Fibroblast of skin of scalp (primary cell): ENCODE results near the gene CXXC4. TPM values are rescaled to one million over a fixed set of nuclear protein-coding genes. Genes with fewer than 3 reads are reported as not detected.
A peak's percentile ranks its signal among the peaks of the same experiment; 100 is the strongest.

Experiments used
- DNase-seq: peaks from one replicate; pipeline ENCODE4 v3.0.0-alpha.2; 2013
- polyA plus RNA-seq, 2 experiments: library from polyadenylated mRNA; unstranded; fragments of 120-200 nt; gene quantifications; one replicate each; pipeline ENCODE4 v1.2.1, GENCODE V29; 2013; ENCODE audit not compliant: insufficient read length in 2 of 2

The CXXC4 gene
- 0.04 TPM for polyA plus RNA-seq (2013, experiment 1 of 2; ENCODE audit: insufficient read length)
- 0.26 TPM for polyA plus RNA-seq (2013, experiment 2 of 2; ENCODE audit: insufficient read length)

DNA sequence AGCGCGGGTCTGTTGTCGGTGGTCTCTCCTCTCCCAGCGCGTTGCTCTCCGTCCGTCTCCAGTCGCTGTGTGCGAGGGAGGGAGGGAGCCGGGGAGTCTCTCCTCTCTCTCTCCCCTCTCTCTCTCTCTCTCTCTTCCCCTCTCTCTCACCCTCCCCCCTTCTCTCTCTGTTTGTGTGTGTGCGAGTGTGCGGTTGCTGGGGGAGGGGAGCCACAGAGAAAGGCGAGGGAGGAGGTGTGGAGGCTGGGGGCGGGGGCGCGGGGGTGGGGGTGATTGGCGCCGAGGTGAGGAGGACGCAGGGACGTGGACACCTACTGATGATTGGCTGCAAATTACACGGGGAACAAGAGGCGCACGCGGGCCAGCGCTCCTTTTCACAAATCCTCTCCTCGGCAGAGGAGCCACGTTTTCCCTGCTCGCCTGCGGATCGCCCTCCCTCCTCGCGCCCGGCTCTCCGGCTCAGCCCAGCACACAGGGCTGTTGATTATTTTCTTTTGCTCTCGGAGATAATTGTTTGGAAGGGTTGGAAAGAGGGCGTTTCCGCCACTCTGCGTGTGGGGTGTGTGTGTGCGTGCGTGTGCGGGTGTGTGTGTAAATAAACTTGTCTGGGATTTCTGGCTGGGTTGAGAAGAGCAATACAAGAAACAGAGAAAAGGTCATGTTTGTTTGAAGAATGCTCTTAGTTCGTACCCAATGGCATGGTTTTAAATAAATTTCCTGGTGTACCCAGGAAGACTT lies at the start of gene CXXC4:
TSS of gene CXXC4 (minus strand) at position 73 of the 738 bp plus-strand sequence. CDS start 3,092 bp downstream, outside the sequence.
- peak; percentile 55 for DNase-seq

DNA sequence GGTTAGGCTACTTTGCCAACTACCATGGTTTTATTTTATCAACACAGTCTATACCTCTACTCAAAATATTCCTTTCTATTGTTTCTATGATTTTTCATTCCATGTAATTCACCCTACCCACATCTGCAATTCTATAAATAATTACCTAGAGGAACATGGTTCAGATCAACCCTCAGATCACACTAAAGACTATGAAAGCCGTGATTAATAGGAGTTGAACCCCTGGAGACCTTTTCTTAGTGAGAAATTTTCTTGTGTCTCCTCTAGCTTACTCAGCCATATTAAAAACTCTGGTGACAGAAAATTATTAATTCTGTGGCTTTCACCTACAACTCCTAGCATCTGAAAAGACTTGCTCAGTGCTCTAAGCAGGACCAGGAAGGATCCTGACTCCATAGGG lies 38.5 kb upstream of the CXXC4 start:
- no peak for DNase-seq

DNA sequence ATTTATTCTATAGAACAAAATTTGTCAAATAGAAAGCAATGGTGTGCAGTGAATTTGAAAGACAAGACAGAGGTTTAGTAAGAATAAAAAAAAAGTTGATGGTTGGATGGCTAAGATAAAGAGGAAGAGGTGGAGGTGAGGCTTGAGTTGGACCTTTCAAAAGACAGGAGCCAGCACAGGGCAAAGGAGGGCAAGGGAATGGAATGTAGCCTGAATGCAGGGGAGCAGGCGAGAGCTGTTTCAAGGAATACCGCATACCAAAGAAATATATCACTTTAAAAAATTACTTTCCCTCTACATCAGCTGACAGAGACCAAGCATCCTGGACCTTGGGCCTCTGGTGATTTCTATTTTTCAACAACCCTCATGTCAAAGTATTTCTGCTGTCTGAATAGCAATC lies 38.0 kb upstream of the CXXC4 start:
- no peak for DNase-seq

DNA sequence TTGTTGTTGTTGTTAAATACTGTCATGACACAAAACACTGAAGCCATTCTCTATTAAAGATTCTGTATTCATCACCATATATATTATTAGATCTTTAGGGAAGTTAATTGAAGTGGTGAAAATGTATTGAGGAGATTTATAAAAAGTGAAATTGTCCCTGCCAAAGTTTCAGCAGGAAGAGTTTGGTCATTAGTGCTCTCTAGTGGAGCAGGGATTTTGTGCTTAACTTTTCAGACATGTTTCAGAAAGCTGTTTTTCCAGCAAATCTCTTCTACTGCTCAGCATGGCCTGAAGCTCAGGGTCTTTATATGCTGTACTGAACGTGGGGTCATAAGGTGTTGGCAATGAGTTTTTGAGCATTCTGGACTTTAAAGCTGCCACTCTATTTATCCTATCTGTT lies 36.7 kb upstream of the CXXC4 start:
- DNase-seq, result no peak

DNA sequence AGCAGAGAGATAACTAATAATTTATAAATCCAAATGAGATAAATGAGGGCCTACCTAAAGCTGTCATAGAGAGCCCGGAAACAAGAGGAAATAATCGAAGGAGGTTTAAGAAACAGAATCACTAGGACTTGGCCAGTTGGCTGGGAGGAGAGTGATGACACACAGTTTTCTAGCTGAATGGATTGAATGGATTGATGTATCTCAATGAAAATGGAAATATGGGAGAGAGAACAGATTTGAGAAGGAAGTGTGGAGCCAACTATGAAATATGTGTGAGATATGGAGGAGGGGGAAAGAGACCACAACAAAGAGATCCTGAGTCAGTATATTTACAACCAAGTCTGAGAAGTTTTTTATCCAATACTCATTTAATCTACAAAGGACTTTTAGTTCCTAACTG lies 35.7 kb upstream of the CXXC4 start:
- no peak for DNase-seq

DNA sequence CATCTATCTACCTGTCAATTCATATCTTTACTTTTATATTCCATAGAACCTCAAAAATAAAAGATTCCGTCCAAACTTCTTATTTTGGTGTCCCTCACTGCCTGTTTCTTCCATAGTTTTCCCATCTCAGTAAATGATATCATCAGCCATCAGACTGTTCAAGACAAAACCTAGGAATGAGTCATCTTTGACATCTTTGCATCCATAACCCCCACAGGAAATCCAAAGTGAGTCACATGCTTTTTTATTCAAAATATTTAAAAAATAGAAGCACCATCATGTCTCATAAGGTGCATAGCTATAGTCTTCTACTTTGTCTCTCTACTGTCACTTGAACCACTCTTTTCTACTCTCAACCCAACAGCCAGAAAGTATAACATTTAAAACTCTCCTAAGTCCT lies 29.9 kb upstream of the CXXC4 start:
- DNase-seq, result peak; percentile 34

DNA sequence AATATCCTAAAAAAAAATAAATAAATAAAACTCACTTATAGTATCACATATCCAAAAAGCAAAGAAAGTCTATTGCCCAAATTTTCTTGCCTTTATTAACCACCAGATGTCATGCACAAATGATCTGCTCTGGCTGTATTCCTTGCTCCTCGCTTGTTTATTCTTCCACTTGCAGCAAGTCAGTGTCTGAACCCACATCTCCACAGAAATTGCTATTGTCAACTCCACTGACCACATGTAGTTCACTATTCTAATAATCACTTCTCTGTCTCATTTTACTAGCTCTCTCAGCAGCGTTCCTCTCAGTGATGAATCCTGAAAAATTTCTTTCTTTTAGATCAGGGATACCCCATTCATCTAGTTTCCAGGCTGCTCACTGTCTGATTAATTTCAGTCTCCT lies 29.3 kb upstream of the CXXC4 start:
- peak; percentile 1 for DNase-seq

DNA sequence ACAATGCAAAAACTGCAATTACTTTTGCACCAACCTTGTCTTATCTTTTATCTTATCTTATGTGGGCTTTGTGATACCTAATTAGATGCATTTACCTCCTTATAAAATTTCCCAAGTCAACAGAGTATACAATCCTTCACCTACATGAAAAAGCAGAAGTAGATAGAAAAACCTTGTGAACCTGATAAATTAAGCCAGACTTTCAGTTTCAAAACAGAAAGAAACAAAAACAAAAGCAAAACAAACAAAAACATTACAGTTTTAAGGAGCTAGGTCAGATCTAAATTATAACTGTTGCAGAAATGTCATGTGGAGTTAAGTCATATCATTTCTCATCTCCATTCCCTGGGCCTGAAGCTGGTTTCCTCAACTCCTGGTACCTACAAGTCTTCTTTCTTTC lies 24.9 kb upstream of the CXXC4 start:
- no peak for DNase-seq

DNA sequence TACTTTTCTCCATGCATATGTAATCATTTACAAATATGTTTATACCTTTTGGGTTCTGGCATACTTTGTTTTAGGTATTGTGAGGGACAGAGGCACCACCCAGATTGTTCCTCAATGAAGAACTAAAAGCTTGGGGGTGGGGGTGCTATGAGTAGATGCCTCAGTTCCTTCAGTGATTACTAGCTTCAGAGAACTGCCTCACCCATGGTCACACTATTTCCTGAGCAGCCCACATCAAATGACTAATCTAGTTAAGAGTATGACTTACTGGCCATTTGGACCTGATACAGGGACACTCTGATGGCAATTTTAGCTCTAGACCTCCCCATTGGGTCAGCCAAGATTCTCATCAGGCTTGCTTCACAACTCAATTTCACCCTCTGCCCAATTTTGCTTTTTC lies 22.2 kb upstream of the CXXC4 start:
- no peak for DNase-seq

DNA sequence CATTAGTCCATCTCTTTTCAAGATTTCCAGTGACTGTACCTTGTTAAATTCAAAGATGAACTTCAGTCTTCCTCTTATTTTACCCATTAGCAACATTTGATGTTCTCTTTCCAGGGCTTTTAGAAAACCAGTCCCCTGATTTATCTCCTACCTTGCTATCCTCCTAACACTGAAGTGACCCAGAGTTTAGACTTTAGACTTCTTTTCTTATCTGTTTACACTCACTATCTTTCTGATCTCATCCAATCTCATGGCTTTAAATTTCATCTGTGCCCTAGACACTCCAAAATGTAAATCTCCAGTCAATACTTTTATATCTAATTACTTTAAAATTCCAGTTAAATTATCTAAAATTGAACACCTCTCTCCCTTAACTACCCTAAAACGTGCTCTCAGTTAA lies 13.5 kb upstream of the CXXC4 start:
- DNase-seq, result no peak

DNA sequence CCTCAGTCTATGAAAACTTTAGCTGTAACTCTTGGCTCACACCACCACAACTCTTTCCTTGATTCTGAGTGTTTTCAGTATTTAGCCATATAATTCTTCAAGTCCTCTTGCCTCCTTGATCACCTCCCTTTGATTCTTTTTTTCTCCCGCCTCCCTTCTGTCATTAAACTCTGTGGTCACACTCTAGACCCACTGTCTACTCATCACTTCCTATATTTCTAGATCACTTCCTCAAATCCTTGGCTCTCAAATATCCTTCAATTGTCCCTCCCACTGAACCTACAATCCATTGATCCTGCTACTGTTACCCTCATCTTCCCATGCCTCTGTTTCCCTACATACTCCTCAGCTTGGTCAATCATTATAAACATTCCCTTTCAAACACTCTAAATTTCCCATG lies 12.4 kb upstream of the CXXC4 start:
- DNase-seq, result no peak

DNA sequence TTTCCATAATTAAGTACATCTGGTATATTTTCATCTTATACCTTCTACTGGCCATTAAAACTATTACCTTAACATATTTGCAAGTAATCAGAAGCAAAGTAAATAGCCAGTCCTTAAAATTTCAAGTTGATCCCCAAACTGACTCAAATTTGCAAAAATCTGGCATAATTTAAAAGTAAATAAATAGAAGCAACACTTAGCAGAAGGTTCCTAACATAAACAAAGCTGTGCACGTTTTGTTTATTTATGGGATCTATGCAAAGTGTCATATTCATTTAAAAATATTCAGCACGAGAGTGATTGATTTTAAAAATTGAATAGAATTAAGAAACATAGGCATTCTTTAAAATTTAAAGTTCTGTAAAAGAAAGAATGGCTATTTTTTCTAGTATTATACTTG lies 9.8 kb upstream of the CXXC4 start:
- no peak for DNase-seq

DNA sequence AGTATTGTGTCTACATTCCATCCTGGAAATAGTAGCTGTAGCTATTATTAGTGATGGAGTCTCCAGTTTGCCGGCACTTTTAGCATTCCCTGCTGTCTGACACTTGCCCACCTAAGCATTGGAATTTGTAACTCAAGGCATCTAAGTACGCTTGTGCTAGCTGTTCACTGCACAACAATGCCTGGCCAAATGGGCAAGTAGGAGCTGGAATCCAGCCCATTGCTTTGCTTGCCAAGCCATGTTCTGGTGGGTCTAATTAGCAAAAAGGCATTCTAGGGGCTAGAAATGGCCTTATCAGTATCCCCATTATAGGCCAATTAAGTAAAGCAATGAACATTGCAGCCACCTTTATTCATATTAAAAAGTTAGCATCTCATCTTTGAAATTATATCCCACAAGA lies 7.8 kb upstream of the CXXC4 start:
- DNase-seq, result no peak

DNA sequence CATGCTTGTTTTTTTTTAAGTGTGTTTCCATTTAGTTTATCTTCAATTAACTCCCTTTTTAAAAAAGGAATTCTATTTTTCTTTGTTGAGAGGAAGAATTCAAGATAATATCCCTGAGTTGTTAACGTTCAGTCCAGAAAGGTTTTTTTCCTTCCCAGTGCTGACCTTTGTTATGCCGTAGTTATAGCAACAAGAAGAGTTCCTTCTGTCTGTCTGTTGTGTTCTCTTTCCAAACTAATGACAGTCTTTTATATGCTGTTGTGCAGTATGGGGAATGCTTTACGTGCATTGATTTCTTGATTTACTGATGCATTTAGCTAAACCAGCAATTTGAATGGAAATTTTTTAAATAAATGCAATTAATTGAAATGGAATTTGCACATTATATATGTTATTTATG lies 6.6 kb upstream of the CXXC4 start:
- DNase-seq, result no peak

DNA sequence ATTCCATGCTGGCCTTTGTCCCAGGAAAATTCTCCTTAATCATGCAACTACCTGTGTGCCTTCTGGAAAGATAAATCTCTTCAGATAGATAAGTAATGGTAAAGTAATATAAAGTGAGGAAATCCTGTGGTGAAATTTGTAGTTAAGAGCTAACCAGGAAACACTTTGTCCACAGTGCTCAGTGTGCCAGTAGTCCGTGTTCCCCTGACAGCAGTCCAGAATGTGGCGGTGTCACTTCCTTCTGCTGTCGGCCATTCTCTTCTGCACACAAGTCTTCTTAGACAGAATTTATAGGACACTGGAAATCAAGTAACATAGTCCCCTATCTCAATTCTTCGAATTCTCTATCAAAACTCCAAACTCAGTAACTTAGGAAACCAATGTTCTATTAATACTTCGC lies 5.7 kb upstream of the CXXC4 start:
- DNase-seq, result no peak

DNA sequence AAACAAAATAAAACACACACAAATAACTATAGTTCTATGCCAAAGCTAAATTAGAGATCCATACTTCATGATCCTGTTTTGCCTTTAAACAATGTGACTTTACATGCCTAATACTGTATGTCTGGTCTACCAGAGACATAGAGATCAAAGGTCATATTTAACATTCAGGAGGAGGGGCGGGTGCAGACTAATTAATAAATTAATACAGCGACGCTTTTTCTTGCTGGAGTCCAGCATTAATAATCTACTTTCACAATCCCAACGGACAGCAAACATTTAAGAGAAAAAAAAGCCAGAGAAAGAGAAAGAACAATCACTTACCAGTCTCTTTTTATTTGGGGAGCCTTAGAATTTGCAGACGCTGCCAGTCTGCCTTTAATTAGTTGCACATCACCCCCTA lies 509 bp downstream of the CXXC4 start:
- DNase-seq, result no peak

DNA sequence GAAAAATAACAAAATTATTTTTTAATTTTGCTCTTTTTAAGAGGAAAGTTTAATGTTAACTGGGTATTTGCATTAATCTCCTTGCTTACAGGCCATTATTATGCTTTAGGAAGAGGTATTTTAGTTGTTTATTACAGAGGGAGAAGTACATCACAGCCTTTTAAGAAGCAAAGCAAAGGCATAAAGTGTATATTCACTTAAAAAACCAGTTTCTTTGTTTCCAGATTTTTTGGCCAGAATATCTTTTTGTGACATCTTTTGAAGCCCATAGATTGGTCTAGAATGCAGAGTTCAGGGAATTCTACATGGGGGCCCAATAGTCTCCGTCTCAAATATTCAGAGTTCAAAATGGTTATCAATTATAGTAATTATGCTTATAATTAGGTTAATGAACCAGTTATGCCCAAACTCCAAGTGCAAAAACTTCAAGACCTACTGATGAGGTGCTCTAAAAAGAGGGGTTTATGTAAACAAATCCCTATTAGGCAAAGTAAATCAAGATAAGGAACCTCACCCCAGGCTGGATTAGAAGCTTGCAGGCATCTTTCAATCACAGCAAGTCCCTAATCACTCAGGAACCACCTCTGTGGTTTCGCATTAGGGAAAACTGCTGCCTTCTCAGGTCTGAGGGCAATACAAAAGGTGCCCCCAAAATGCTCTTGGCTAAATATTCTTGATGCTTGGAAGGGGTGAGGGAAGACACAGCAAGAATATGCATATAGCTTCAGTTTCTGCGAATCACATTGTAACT lies 1.4 kb downstream of the CXXC4 start:
- DNase-seq, result no peak

DNA sequence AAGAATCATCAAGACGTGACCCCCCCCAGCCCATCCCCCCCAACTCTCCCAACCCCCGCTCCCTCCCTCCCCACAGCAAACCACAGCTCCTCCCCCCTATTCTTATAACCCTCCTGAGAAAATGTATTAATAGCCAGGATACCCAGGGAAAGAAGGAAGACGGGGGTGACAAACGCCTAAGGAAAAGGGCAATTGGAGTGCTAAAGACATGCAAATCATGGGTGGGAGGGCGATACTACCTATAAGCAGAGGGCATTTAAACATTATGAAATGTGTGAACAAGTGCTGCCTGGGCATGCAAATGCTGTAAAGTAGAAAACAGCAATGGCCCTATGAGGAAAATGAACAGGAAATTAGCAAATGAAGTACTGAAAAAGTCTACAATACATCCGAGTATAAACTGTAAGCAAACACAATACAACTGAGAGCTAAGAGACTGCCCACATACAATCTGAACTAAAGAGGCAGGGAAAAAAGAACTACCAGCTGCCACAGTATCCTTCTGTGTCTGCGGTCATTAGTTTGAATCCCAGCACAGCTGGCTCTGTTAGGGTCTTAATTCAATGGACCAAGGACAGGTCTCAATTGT lies 2.4 kb downstream of the CXXC4 start:
- no peak for DNase-seq

DNA sequence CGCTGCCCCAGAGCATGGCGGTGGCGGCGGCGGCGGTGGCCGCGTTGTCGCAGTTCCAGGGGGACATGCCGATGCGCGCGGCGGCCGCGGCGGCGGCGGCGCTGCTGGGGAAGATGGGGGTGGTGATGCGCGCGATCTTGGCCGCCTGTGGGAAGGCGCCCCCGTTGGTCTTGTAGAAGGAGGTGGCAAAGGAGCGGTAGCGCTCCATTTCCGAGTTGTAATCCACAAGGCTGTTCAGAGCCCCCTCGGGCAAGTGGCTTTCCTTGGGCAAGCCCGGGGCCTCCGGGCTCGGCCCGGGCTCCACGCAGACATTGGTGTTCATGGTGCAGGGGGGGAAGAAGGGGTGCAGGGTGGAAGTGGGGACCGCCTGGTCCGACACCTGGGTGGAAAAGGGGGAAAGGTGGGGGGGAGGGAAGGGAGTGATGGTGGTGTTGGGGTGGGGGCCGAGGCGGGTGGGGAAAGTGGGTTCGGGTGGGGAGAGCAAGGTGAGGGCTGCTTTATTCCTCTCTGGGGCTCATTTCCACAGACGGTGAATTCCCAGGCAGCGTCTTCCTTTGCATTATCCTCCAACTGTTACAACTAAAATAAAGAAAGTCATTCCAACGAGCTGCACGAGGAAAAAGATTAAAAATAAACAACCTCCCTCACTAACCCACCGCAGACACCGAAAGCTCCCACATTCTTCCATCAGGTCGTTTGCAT lies 3.1 kb downstream of the CXXC4 start:
- DNase-seq, result peak; percentile 33

DNA sequence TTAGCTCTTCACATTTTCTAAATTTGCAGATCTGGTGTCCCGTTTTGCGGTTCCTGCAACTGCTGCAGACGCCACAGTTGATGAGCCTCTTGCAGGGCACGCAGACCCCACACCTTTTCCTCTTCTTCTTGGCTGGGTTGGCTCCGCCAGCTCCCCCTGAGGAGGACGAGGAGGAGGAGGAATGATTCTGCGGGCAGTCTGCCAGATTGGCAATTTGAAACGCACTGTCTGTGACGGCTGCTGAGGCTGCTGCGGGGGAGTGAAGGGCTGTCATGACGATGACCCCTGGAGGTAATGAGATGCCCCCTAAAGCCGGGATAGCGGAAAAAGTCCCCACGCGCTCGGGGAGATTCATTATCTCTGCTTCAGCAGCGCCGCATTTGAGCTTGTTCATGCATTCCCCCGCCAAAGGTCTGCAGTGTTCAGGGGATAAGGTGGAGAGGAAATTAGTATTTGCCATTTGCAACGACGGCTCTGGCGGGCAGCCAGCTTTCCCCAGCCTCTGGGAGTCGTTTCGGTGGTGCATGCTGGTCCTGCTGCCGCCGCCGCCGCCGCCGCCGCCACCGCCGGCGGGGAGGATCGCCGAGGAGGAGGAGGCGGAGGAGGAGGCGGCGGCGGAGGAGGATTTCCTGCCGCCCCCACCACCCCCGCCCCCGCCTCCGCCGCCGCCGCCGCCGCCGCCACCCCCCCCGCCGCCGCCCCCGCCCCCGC lies 3.8 kb downstream of the CXXC4 start:
- DNase-seq, result peak; percentile 61

DNA sequence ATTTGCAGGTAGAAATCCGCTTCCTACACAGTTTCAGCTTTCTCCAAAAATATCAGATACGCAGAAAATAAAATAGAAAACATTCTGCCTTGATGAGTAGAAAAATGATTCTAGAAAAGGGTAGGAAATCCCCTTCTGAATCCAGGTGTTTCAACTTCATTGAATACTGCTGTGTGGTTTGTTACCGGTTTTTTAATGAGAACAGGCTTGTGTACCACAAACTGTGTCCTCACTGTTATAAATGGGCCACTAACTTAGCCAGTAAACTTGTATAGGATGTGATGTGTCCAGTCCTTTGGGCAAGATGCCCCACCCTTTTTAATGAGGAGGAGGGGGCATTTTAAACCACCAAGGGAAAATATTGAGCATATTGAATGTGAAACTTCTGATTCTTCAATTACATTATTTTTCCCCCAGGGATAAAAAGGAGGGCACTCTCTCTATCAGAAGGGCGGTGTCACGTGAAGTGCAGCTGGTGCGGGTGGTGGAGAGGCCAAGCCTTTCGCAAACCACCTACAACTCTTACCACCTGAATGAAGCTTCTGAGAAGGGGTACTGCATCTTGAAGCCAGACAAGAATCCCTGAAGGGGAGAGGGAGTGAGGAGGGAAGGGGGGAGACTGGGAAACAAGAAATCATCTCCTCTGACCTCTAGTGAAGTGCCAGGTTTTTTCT lies 4.5 kb downstream of the CXXC4 start:
- no peak for DNase-seq

DNA sequence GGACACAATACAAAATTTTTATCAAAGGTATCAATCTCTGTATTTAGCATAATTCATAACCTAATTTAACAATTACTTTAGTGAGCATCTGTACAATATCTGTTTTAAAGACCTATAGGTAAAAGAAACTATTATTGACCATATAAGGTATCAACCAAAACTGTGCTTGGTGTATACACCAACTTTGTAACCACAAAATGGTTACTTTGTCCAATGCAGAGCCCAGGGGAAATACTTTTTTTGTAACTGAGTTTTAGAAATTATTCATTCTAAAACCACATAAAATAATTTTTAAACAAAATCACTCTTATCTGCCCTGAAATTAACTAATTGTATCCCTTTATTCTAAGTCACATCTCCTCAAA lies 5.0 kb downstream of the CXXC4 start:
- DNase-seq, result no peak
